K562 (cell line): Measurements from ENCODE around the gene CAPZA3. TPM values are rescaled to one million over a fixed set of nuclear protein-coding genes. Genes with fewer than 3 reads are reported as not detected.
A peak's percentile ranks its signal among the peaks of the same experiment; 100 is the strongest.

ENCODE experiments used
- ATAC-seq: fragments of 200-7000 bp; cut with Tn5 transposase; 3 replicates; pipeline ENCODE4 v1.9.1; 2020; ENCODE audit warnings: moderate library complexity
- BruUV-seq: library from RNA; stranded (reverse); fragments of 400-500 nt; replicated peaks from 2 replicates; lab custom pipeline; 2021; lab: Mats Ljungman, UMichigan
- CTCF ChIA-PET: fragments of 300-600 bp; formaldehyde crosslinking; extraction: SDS; loops from one replicate; lab custom pipeline; 2021; ENCODE audit warnings: low intra/inter-chr PET ratio; lab: Yijun Ruan, JAX
- POLR2A ChIA-PET: fragments of 300-600, 350-650 bp; sonication (Branson Sonifier 250); formaldehyde crosslinking; extraction: SDS; loops from one replicate; lab custom pipeline; 2021; ENCODE audit warnings: antibody characterized with exemption, inconsistent platforms; lab: Yijun Ruan, JAX
- DNase-seq, 4 experiments: peaks; one replicate each; pipeline versions ENCODE4 v3.0.0 to v3.0.0-alpha.2; 2011 to 2018; ENCODE audit warnings: low spot score in 3 of 4, mixed read lengths in 3 of 4; ENCODE audit errors: extremely low read depth in 1 of 4
- FAIRE-seq: peaks from 2 replicates; lab custom pipeline; 2011; peaks lifted over from hg19 to GRCh38; lab: Jason Lieb, UNC
- H2AFZ ChIP-seq: 2 replicates; pipeline ENCODE4 v1.6.0; 2011; ENCODE audit warnings: low read depth, low read length, control low read depth, inconsistent platforms
- H3K27ac ChIP-seq: fragments of 200-600 bp; 3 replicates; pipeline ENCODE4 v1.8.0; 2011; ENCODE audit warnings: low read depth, mild to moderate bottlenecking, control low read depth, inconsistent platforms, low read length, moderate library complexity, mixed read lengths; ENCODE audit errors: extremely low read depth
- H3K27me3 ChIP-seq, 2 experiments: fragments of 300-600 bp in 1 of 2; 2 replicates in 1 of 2; 3 replicates in 1 of 2; pipeline versions ENCODE4 v1.6.0 to v1.8.0; 2011; ENCODE audit warnings: inconsistent platforms in 2 of 2, low read length in 2 of 2, mild to moderate bottlenecking in 1 of 2, mixed read lengths in 1 of 2, moderate library complexity in 1 of 2; ENCODE audit not compliant: control insufficient read depth in 2 of 2, insufficient read depth in 2 of 2
- H3K36me3 ChIP-seq: fragments of 300-600 bp; 3 replicates; pipeline ENCODE4 v1.8.0; 2011; ENCODE audit warnings: mild to moderate bottlenecking, low read length, inconsistent platforms; ENCODE audit not compliant: control insufficient read depth, insufficient read depth
- H3K4me1 ChIP-seq, 2 experiments: fragments of 200-600 bp in 1 of 2; replicated peaks in 1 of 2; 2 replicates in 1 of 2; 3 replicates in 1 of 2; pipeline versions ENCODE4 v1.5.1 to v1.8.0; 2011; ENCODE audit warnings: inconsistent platforms in 2 of 2, low read length in 2 of 2, mild to moderate bottlenecking in 1 of 2, mixed read lengths in 1 of 2, moderate library complexity in 1 of 2; ENCODE audit not compliant: control insufficient read depth in 2 of 2, insufficient read depth in 2 of 2
- H3K4me2 ChIP-seq: 2 replicates; pipeline ENCODE4 v1.6.1; 2011; ENCODE audit warnings: low read length, control low read depth, inconsistent platforms, mixed read lengths; ENCODE audit not compliant: insufficient read depth
- H3K4me3 ChIP-seq: fragments of 200-600 bp; sonication (generic), shearing (Covaris generic); 2 replicates; pipeline ENCODE4 v1.5.1; 2016; ENCODE audit warnings: control low read depth, inconsistent platforms
- H3K79me2 ChIP-seq: fragments of 200-600 bp; 3 replicates; pipeline ENCODE4 v1.8.0; 2011; ENCODE audit warnings: low read length, inconsistent platforms; ENCODE audit not compliant: control insufficient read depth, insufficient read depth
- H3K9ac ChIP-seq, 2 experiments: 2 replicates each; pipeline versions ENCODE4 v1.6.0 to v1.6.1; 2011; ENCODE audit warnings: low read depth in 2 of 2, low read length in 2 of 2, control low read depth in 1 of 2, inconsistent platforms in 1 of 2, mild to moderate bottlenecking in 1 of 2, mixed read lengths in 1 of 2; ENCODE audit not compliant: insufficient read depth in 1 of 2
- H3K9me1 ChIP-seq: one replicate; pipeline ENCODE4 v1.6.0; 2011; ENCODE audit warnings: inconsistent platforms, mild to moderate bottlenecking, low read length, moderate library complexity; ENCODE audit not compliant: control insufficient read depth, insufficient read depth
- H3K9me3 ChIP-seq: replicated peaks from 2 replicates; pipeline ENCODE4 v1.5.1; 2011; ENCODE audit warnings: low read depth, low read length, inconsistent platforms; ENCODE audit not compliant: control insufficient read depth, insufficient read depth
- H4K20me1 ChIP-seq: replicated peaks from 2 replicates; pipeline ENCODE4 v1.6.1; 2011; ENCODE audit warnings: low read length, inconsistent platforms, mixed read lengths; ENCODE audit not compliant: control insufficient read depth, insufficient read depth
- C11orf30 ChIP-seq: fragments of 450-650 bp; IDR thresholded peaks from 2 replicates; pipeline ENCODE4 v1.6.1; 2016; ENCODE audit warnings: low read depth, mild to moderate bottlenecking
- CEBPB ChIP-seq: fragments of 450-650 bp; IDR thresholded peaks from 2 replicates; pipeline ENCODE4 v1.6.1; 2016; ENCODE audit warnings: missing genetic modification characterization, missing compliant biosample characterization
- FOXP4 ChIP-seq: sonication (generic); formaldehyde crosslinking; IDR thresholded peaks from 2 replicates; pipeline ENCODE4 v1.8.0; 2022; ENCODE audit warnings: mild to moderate bottlenecking, missing genetic modification reagents, borderline replicate concordance
- MAFF ChIP-seq: IDR thresholded peaks from 2 replicates; pipeline ENCODE4 v1.6.1; 2012; ENCODE audit warnings: low read length, improper control_type of control experiment
- MIER1 ChIP-seq: fragments of 450-650 bp; IDR thresholded peaks from 2 replicates; pipeline ENCODE4 v1.6.1; 2016; ENCODE audit warnings: antibody characterized with exemption, mild to moderate bottlenecking, low read depth
- NFE2 ChIP-seq: IDR thresholded peaks from 2 replicates; pipeline ENCODE4 v1.6.1; 2014; ENCODE audit warnings: antibody characterized with exemption, low read depth
- POLR2AphosphoS5 ChIP-seq: IDR thresholded peaks from 2 replicates; pipeline ENCODE4 v1.6.1; 2011; ENCODE audit warnings: mild to moderate bottlenecking, low read depth, low read length, moderate library complexity; ENCODE audit not compliant: control insufficient read depth, insufficient read depth
- RBM25 ChIP-seq: fragments of 200-400 bp; formaldehyde crosslinking; IDR thresholded peaks from 2 replicates; pipeline ENCODE4 v1.6.1; 2018; ENCODE audit warnings: low read length, low read depth, moderate library complexity; ENCODE audit not compliant: severe bottlenecking
- ZNF316 ChIP-seq: fragments of 450-650 bp; IDR thresholded peaks from 2 replicates; pipeline ENCODE4 v1.6.1; 2016
- WGBS: fragments of 100-300 bp; shearing (Covaris generic); methylation state at CpG from one replicate; pipeline ENCODE4 v1.1.6; 2016; ENCODE audit warnings: low coverage, mixed read lengths; ENCODE audit not compliant: insufficient coverage; ENCODE audit errors: missing lambda C conversion rate; 5-methylcytosine and 5-hydroxymethylcytosine counted together
- in situ Hi-C: fragments of 300-500 bp; cut with MboI; formaldehyde crosslinking; loops from 4 replicates; pipeline ENCODE4 v1.15.0; 2018; ENCODE audit warnings: inconsistent platforms, mixed read lengths
- intact Hi-C: fragments of 100-400 bp; cut with micrococcal nuclease; formaldehyde crosslinking; loops from 2 replicates; pipeline ENCODE4 v1.14.2; 2022
- polyA plus RNA-seq, 8 experiments: library from polyadenylated mRNA; depleted of rRNA in 4 of 8; stranded (reverse) in 5 of 8; unstranded in 3 of 8; fragments of >200 nt; fragmentation: Nextera tagmentation in 2 of 8; fragmentation: Illumina TruSeq in 1 of 8; extraction: Ambion mirVana in 2 of 8; extraction: Trizol in 1 of 8; gene quantifications; 2 replicates each; pipeline versions ENCODE4 v1.2.1 to v1.2.3, GENCODE V29; 2011 to 2014; ENCODE audit warnings: inconsistent platforms in 1 of 8, missing spikeins in 1 of 8
- total RNA-seq, 7 experiments: library from RNA; depleted of rRNA in 6 of 7; stranded (reverse); fragments of >200 nt in 6 of 7; fragmentation: Illumina TruSeq in 2 of 7; extraction: Trizol in 2 of 7; gene quantifications; 2 replicates each; pipeline versions ENCODE4 v1.2.1 to v1.2.3, GENCODE V29; 2011 to 2021; ENCODE audit warnings: low replicate concordance in 1 of 7

CAPZA3 gene
- total and polyA plus RNA-seq, 9 of the 15 experiments (the other 6 are each of a cell fraction or from before 2014, with no cell fraction given), result not detected

DNA sequence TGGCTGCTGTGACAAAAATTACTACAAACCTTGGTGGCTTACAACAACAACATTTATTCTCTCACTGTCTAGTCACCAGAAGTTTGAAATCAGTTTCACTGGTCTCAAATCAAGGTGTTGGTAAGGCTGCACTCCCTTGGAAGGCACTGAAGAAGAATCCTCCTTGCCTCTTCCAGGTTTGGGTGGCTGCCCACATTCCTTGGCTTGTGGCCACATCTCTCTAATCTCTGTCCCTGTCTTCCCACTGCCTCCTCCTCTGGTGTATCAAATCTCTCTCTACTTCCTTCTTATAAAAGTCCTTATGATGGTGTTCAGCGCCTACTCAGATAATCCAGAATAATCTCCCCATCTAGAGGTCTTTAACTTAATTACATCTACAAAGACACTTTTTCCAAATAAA lies 31.1 kb upstream of the CAPZA3 start:
- Histone ChIP-seq H4K20me1 (no peaks in the 10 kb centered on the region), H3K27me3 (no peaks in the 10 kb centered on the region), H3K4me1 (no peaks in the 10 kb centered on the region), H2AFZ (no peak overlapping the region), H3K9me3 (no peaks in the 10 kb centered on the region; the same call in none of the 2 replicates), H3K79me2 (no peaks in the 10 kb centered on the region), H3K27ac (no peak overlapping the region), H3K9me1 (no peaks in the 10 kb centered on the region), H3K9ac (no peak overlapping the region), H3K36me3 (no peaks in the 10 kb centered on the region), H3K4me2 (no peak overlapping the region), H3K4me3 (no peak overlapping the region)
- no peak for ATAC-seq
- ChIA-PET CTCF (no interaction called here), POLR2A (no interaction called here)
- no peak for DNase-seq
- intact Hi-C loops, result no loop called here
- FAIRE-seq, result no peak
- BruUV-seq, result no TSS peak
- TF ChIP-seq POLR2AphosphoS5 (no peak), RBM25 (peak; percentile 71)
- WGBS, result 43% methylated on average over 1 of the region's 1 CpG
- in situ Hi-C loops, result no loop called here

- ATAC-seq, result no peak
- Histone ChIP-seq H3K9ac (no peak overlapping the region), H3K36me3 (no peaks in the 10 kb centered on the region), H2AFZ (no peak overlapping the region), H3K27me3 (no peaks in the 10 kb centered on the region), H3K9me1 (no peaks in the 10 kb centered on the region)
- FAIRE-seq, result no peak
- intact Hi-C loops, result no loop called here
- CTCF ChIA-PET, result no interaction called here
- peak; percentile 15; the same call in 1 of the 2 replicates for TF ChIP-seq NFE2
- no peak for TF ChIP-seq MAFF
- peak; percentile 53; the same call in 1 of the 2 replicates for TF ChIP-seq ZNF316
- TF ChIP-seq CEBPB (tag), result 0 out of 2 replicates have a peak, but pooled peaks have one; percentile 19
- TF ChIP-seq FOXP4 (CRISPR knock-in tag), result no peak
- no peak for TF ChIP-seq MIER1
- TF ChIP-seq C11orf30, result no peak
- TF ChIP-seq, all 486 proteins: peak for 3
- Histone ChIP-seq H3K4me2 (no peak overlapping the region), H3K9me3 (no peaks in the 10 kb centered on the region), H3K79me2 (no peaks in the 10 kb centered on the region), H4K20me1 (no peaks in the 10 kb centered on the region), H3K4me3 (no peak overlapping the region), H3K4me1 (no peaks in the 10 kb centered on the region), H3K27ac (no peak overlapping the region)
- no peak for DNase-seq
- in situ Hi-C loops, result no loop called here
- POLR2A ChIA-PET, result no interaction called here
- whole genome bisulfite sequencing, result 63% methylated on average over 1 of the region's 1 CpG
- BruUV-seq, result no TSS peak
Observed at GRCh38 chr12:18716236-18716635, 21.7 kb upstream of the CAPZA3 start.
